ENCODE data around the gene LRRFIP1.

GRCh38 chr2:237669628-237670392 lies 42.4 kb downstream of the LRRFIP1 start:
- TF ChIP-seq CTCF (IDR thresholded peaks at IDR 0.05; ENCODE audit: insufficient read depth, low read length) (no peak), SPI1 (IDR thresholded peaks at IDR 0.05; ENCODE audit: borderline replicate concordance, low read depth) (no peak), POLR2AphosphoS5 (IDR thresholded peaks at IDR 0.05; ENCODE audit: low read depth) (no peak), REST (IDR thresholded peaks at IDR 0.05; ENCODE audit: insufficient replicate concordance, low read depth) (no peak), GABPA (IDR thresholded peaks at IDR 0.05; ENCODE audit: low read depth) (no peak)
